ENCODE data around the gene ACSM4. TPM values are rescaled to one million over a fixed set of nuclear protein-coding genes. Genes with fewer than 3 reads are reported as not detected.

Gene ACSM4
- total RNA-seq: not detected in 2 replicates

DNA sequence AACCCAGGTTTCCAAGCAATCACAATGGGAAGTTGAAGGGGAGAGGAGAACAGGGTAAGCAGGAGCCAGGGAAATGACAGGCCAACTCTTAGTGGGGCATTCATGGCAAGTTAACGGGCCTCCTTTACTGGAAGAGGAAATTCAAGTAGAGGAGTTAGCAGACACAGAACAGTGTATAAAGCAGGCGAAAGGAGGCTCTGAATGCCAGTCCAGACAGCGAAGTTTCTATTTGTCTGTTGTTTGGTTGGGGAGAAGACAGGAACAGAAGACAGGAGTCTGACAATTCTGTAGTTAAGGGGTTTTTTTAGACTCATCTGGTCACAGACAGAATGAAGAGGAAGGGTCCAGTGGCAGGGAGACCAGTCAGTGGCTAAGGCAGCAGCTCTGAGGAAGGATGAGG lies at the start of gene ACSM4:
ACSM4 (plus strand) TSS at position 301 of the 400 bp plus-strand sequence. CDS start 260 bp downstream, outside the sequence.

Other genes with a start within 250 kb of the ACSM4 start
- gene C1S, start 243.4 kb upstream of the ACSM4 start, total RNA-seq: 1.1 and 11.6 TPM in 2 replicates
- 1.1 and 8.0 TPM in 2 replicates for gene C1R, start 211.6 kb upstream of the ACSM4 start, total RNA-seq
- 16.4 and 18.3 TPM in 2 replicates for gene C1RL, start 194.9 kb upstream of the ACSM4 start, total RNA-seq
- not detected in 2 replicates for gene RBP5, start 175.2 kb upstream of the ACSM4 start, total RNA-seq
- gene CLSTN3, start 173.7 kb upstream of the ACSM4 start, total RNA-seq: 8.7 and 17.4 TPM in 2 replicates
- gene PEX5, start 114.4 kb upstream of the ACSM4 start, total RNA-seq: 30.7 and 31.6 TPM in 2 replicates
- gene CD163L1, start 140.1 kb downstream of the ACSM4 start, total RNA-seq: 1.4 TPM in 1 of 2 replicates, not detected in the other
- gene CD163, start 199.7 kb downstream of the ACSM4 start, total RNA-seq: not detected in 2 replicates

Measured in tracheal epithelial cell (primary cell).